GM12892 (cell line): Measurements from ENCODE around the gene INPP5E.

Experiments used
- POLR2AphosphoS5 ChIP-seq: IDR thresholded peaks from 2 replicates; pipeline ENCODE4 v1.6.1; 2011; ENCODE audit warnings: low read depth, low read length, control low read depth
- TAF1 ChIP-seq: IDR thresholded peaks from 2 replicates; pipeline ENCODE4 v1.6.1; 2011; ENCODE audit warnings: low read depth, mild to moderate bottlenecking, control low read depth, low read length, borderline replicate concordance

DNA sequence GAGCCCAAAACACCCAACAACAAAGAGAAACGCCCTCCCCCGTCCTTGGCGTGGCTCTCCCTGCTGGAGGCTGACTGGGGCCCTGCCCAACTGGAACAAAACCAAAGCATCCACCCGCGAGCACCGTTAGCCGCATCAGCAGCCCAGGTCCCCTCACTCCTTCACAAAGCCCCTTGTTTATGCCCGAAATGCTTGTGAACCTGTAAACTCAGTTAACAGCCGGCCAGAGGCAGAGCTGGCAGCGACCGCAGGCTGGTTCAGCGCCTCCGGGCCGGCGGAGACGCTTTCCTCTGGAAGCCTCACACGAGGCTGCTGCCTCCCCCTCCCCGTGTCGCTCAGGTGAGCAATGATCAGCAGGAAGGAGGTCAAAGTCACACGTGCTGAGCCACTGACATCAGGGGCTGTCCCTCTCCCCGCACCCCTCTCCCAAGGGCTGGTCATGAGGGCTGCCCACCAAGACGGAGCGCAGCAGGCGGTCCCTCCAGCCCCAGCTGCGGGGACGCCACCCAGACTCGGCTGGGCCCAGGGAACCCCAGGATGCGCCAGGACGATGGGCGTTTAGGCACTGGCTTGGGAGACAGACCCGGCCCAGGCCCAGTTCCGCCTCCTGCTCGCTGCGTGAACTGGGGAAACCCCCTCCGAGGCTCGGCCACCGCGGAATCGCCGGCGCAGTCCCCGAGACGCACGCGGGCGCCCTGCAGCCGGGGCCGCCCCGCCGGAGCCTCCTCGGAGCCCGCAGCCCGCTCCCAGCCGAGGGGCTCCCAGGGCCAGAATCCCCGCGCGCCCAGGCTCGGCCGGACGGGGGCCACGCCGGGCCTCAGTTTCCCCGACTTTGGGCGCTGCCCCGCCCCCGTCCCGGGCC, 40.2 kb downstream of the INPP5E start:
- TF ChIP-seq POLR2AphosphoS5 = no peak
- no peak for TF ChIP-seq TAF1
